GM18868 (cell line): ENCODE measurements around the gene DEFB113.
A peak's percentile ranks its signal among the peaks of the same experiment; 100 is the strongest.
"Not testable (repeated sequence)": the region's sequence is repeated elsewhere in the genome, so short reads cannot be mapped to it uniquely, and the experiment has no call there.

Experiments used
- ATAC-seq: cut with Tn5 transposase; IDR thresholded peaks from one replicate; pipeline ENCODE4 v1.9.1; 2021; ENCODE audit warnings: mild to moderate bottlenecking, moderate library complexity; ENCODE audit not compliant: unreplicated experiment

Gene DEFB113

GRCh38 chr6:49969605-49970004, at the start of gene DEFB113:
TSS of gene DEFB113 (minus strand) at chr6:49969625. CDS start at chr6:49969625, 0 bp downstream.
- ATAC-seq, result no peak

GRCh38 chr6:50007819-50008218, 38.4 kb upstream of the DEFB113 start:
- ATAC-seq, result no peak

- ATAC-seq, result no peak
These were observed 33.7 kb upstream of the DEFB113 start for GRCh38 chr6:50003139-50003538.

GRCh38 chr6:49995278-49995677, 25.9 kb upstream of the DEFB113 start:
- ATAC-seq, result no peak

- no peak for ATAC-seq
These were observed 19.5 kb upstream of the DEFB113 start for GRCh38 chr6:49988900-49989299.

GRCh38 chr6:49987749-49988148, 18.3 kb upstream of the DEFB113 start:
- no peak for ATAC-seq

GRCh38 chr6:49986551-49986950, 17.1 kb upstream of the DEFB113 start:
- ATAC-seq, result no peak

- ATAC-seq, result no peak
These were observed 12.6 kb upstream of the DEFB113 start for GRCh38 chr6:49982046-49982445.

- peak; percentile 51 for ATAC-seq
These were observed 11.5 kb upstream of the DEFB113 start for GRCh38 chr6:49980898-49981297.

GRCh38 chr6:49979584-49979983, 10.2 kb upstream of the DEFB113 start:
- peak; percentile 27 for ATAC-seq

GRCh38 chr6:49978332-49979226, 9.2 kb upstream of the DEFB113 start:
- ATAC-seq, result peak; percentile 50

GRCh38 chr6:49966823-49967222, 2.6 kb downstream of the DEFB113 start:
- no peak for ATAC-seq

GRCh38 chr6:49966334-49966733, 3.1 kb downstream of the DEFB113 start:
- ATAC-seq, result no peak

GRCh38 chr6:49964064-49964463, 5.4 kb downstream of the DEFB113 start, which contains the start of gene DEFB114:
TSS of gene DEFB114 (minus strand) at chr6:49964164. CDS start at chr6:49964105, 59 bp downstream.
- no peak for ATAC-seq

- ATAC-seq, result no peak
These were observed 11.2 kb downstream of the DEFB113 start for GRCh38 chr6:49958180-49958579.

- no peak for ATAC-seq
These were observed 13.6 kb downstream of the DEFB113 start for GRCh38 chr6:49955847-49956246.

- no peak for ATAC-seq
These were observed 17.5 kb downstream of the DEFB113 start for GRCh38 chr6:49951926-49952325.

GRCh38 chr6:49950415-49950751, 19.0 kb downstream of the DEFB113 start:
- no peak for ATAC-seq

GRCh38 chr6:49949062-49949461, 20.4 kb downstream of the DEFB113 start:
- no peak for ATAC-seq

- no peak for ATAC-seq
These were observed 22.6 kb downstream of the DEFB113 start for GRCh38 chr6:49946835-49947234.

GRCh38 chr6:49944068-49944467, 25.4 kb downstream of the DEFB113 start:
- ATAC-seq, result not testable (repeated sequence)

- no peak for ATAC-seq
These were observed 29.4 kb downstream of the DEFB113 start for GRCh38 chr6:49939993-49940498.
